DOHH2 (cell line): Measurements from ENCODE around the gene TMCC3.

Source experiments
- H3F3A ChIP-seq: fragments of 200-600 bp; sonication (generic), shearing (Covaris generic); 2 replicates; pipeline ENCODE4 v1.6.0; 2016; ENCODE audit warnings: antibody characterized with exemption, mild to moderate bottlenecking; ENCODE audit not compliant: control insufficient read depth, insufficient read depth
- H3K27ac ChIP-seq: fragments of 200-600 bp; sonication (generic); 2 replicates; pipeline ENCODE4 v1.5.1; 2014; ENCODE audit warnings: low read depth, mild to moderate bottlenecking, low read length, moderate library complexity
- H3K27me3 ChIP-seq: fragments of 200-600 bp; sonication (generic); 2 replicates; pipeline ENCODE4 v1.6.1; 2014; ENCODE audit warnings: mild to moderate bottlenecking, low read length, mixed read lengths; ENCODE audit not compliant: control insufficient read depth
- H3K36me3 ChIP-seq: fragments of 200-600 bp; sonication (generic); 2 replicates; pipeline ENCODE4 v1.6.1; 2014; ENCODE audit warnings: mild to moderate bottlenecking, low read length, moderate library complexity, mixed read lengths; ENCODE audit not compliant: control insufficient read depth
- H3K4me1 ChIP-seq: fragments of 200-600 bp; sonication (generic); 2 replicates; pipeline ENCODE4 v1.6.1; 2014; ENCODE audit warnings: mild to moderate bottlenecking, low read length, mixed read lengths; ENCODE audit not compliant: control insufficient read depth
- H3K4me2 ChIP-seq: fragments of 200-600 bp; sonication (generic); 2 replicates; pipeline ENCODE4 v1.6.0; 2014; ENCODE audit warnings: mild to moderate bottlenecking, low read length, moderate library complexity
- H3K4me3 ChIP-seq: fragments of 200-600 bp; sonication (generic); 2 replicates; pipeline ENCODE4 v1.5.1; 2014; ENCODE audit warnings: mild to moderate bottlenecking, low read length, mixed read lengths
- H3K79me2 ChIP-seq: fragments of 200-600 bp; sonication (generic); 2 replicates; pipeline ENCODE4 v1.6.1; 2014; ENCODE audit warnings: mild to moderate bottlenecking, low read length, mixed read lengths; ENCODE audit not compliant: control insufficient read depth
- H3K9me2 ChIP-seq: fragments of 200-600 bp; sonication (generic); replicated peaks from 2 replicates; pipeline ENCODE4 v1.6.1; 2014; ENCODE audit warnings: mild to moderate bottlenecking, low read length, mixed read lengths; ENCODE audit not compliant: control insufficient read depth
- H3K9me3 ChIP-seq: fragments of 200-600 bp; sonication (generic); 2 replicates; pipeline ENCODE4 v1.6.1; 2014; ENCODE audit warnings: antibody characterized with exemption, low read length, mixed read lengths; ENCODE audit not compliant: control insufficient read depth, insufficient read depth
- H4K20me1 ChIP-seq: fragments of 200-600 bp; sonication (generic); 2 replicates; pipeline ENCODE4 v1.6.0; 2014; ENCODE audit warnings: low read depth, mild to moderate bottlenecking, antibody characterized with exemption, low read length, moderate library complexity; ENCODE audit not compliant: control insufficient read depth, insufficient read depth
- EZH2phosphoT487 ChIP-seq: fragments of 200-600 bp; sonication (generic); IDR thresholded peaks from 2 replicates; pipeline ENCODE4 v1.6.1; 2017; ENCODE audit warnings: borderline replicate concordance, mild to moderate bottlenecking, antibody characterized with exemption, low read length, moderate library complexity, mixed read lengths
- TF ChIP-seq, protein P1 (sequence below): fragments of 200-600 bp; sonication (generic); IDR thresholded peaks from one replicate; pipeline ENCODE4 v1.5.1; 2014; ENCODE audit warnings: antibody characterized with exemption, mild to moderate bottlenecking, low read depth, low read length; ENCODE audit not compliant: poor library complexity, severe bottlenecking

TMCC3 gene

GRCh38 chr12:94560431-94561221 lies 89.7 kb downstream of the TMCC3 start:
- peak overlapping the region; percentile 49 for H3K4me2 ChIP-seq
- H3K27ac ChIP-seq: no peak overlapping the region
- peaks cover 22% of the 10 kb centered on the region for H3K4me1 ChIP-seq
- no peaks in the 10 kb centered on the region for H3K9me2 ChIP-seq
- H3K4me3 ChIP-seq: peak overlapping the region; percentile 48
- no peaks in the 10 kb centered on the region for H3K79me2 ChIP-seq
- TF ChIP-seq, protein P1, sequence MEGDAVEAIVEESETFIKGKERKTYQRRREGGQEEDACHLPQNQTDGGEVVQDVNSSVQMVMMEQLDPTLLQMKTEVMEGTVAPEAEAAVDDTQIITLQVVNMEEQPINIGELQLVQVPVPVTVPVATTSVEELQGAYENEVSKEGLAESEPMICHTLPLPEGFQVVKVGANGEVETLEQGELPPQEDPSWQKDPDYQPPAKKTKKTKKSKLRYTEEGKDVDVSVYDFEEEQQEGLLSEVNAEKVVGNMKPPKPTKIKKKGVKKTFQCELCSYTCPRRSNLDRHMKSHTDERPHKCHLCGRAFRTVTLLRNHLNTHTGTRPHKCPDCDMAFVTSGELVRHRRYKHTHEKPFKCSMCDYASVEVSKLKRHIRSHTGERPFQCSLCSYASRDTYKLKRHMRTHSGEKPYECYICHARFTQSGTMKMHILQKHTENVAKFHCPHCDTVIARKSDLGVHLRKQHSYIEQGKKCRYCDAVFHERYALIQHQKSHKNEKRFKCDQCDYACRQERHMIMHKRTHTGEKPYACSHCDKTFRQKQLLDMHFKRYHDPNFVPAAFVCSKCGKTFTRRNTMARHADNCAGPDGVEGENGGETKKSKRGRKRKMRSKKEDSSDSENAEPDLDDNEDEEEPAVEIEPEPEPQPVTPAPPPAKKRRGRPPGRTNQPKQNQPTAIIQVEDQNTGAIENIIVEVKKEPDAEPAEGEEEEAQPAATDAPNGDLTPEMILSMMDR: no peak
- TF ChIP-seq EZH2phosphoT487: no peak
- H3F3A ChIP-seq: no peaks in the 10 kb centered on the region
- no peaks in the 10 kb centered on the region for H4K20me1 ChIP-seq
- no peaks in the 10 kb centered on the region for H3K36me3 ChIP-seq
- 0 out of 2 replicates have a peak, but pooled peaks cover 4% of the 10 kb centered on the region for H3K27me3 ChIP-seq
- H3K9me3 ChIP-seq: no peaks in the 10 kb centered on the region

- Histone ChIP-seq H3K4me2 (no peak overlapping the region), H3K4me1 (peaks cover 22% of the 10 kb centered on the region), H3K79me2 (no peaks in the 10 kb centered on the region), H3F3A (no peaks in the 10 kb centered on the region), H3K27me3 (0 out of 2 replicates have a peak, but pooled peaks cover 4% of the 10 kb centered on the region), H3K4me3 (no peak overlapping the region), H3K36me3 (no peaks in the 10 kb centered on the region), H3K27ac (no peak overlapping the region), H3K9me3 (no peaks in the 10 kb centered on the region), H3K9me2 (no peaks in the 10 kb centered on the region), H4K20me1 (no peaks in the 10 kb centered on the region)
- TF ChIP-seq EZH2phosphoT487: no peak
- TF ChIP-seq, protein P1: no peak
Observed at GRCh38 chr12:94558612-94559011, 91.7 kb downstream of the TMCC3 start.

DNA sequence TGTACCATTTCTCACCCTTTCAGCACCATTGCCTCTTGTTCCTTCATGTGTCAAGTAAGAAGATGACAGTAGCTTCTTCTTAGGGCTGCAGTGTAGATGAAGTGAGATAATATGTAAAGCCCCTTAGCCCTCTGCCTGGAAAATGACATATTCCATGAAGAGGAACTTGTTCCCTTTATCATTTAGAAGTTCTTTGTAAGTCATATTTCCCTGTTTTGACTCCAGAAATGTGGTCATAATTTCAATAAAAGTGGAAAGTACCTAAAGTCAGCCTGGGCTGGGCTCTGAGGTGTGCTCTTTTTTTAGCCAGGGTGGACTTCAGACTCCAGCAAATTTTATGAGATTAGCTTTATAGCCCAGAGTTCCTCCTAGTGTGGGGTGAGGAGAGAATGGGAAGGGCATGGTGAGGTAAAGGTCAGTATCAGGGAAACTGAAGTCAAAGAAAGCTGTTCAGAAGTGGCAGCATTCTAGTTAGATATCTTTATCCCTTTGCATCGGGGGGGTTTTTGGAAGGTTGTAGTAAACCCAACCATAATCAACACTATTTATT lies 92.5 kb downstream of the TMCC3 start:
- Histone ChIP-seq H3K4me3 (no peak overlapping the region), H3K27ac (no peak overlapping the region), H3K79me2 (no peaks in the 10 kb centered on the region), H3K4me2 (no peak overlapping the region), H3K4me1 (peaks cover 22% of the 10 kb centered on the region), H3F3A (no peaks in the 10 kb centered on the region), H3K27me3 (0 out of 2 replicates have a peak, but pooled peaks cover 4% of the 10 kb centered on the region), H3K9me3 (no peaks in the 10 kb centered on the region), H4K20me1 (no peaks in the 10 kb centered on the region), H3K9me2 (no peaks in the 10 kb centered on the region), H3K36me3 (no peaks in the 10 kb centered on the region)
- TF ChIP-seq EZH2phosphoT487: no peak
- TF ChIP-seq, protein P1: no peak
